ENCODE measurements around the gene STOM. TPM values are rescaled to one million over a fixed set of nuclear protein-coding genes. Genes with fewer than 3 reads are reported as not detected.

STOM gene
- total and polyA plus RNA-seq, 2 experiments from 2014 or later: 11.7 to 13.6 TPM

DNA sequence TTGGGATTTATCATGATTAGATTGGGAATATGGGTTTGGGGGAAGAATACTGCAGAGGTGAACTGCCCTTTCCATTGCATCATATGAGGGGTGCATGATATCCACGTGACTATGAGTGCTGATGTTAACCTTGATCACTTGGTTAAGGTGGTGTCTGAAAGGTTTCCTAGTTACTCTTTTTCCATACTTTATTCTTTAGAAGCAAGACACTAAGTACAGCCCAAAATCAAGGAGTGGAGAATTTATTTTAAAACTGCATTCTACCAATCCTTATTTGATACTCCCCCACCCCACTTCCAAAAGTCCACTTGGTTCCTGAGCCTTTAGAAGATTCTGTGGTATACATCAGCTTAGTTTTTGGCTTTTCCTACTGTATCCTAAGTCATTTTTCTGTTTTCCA lies 20.3 kb upstream of the STOM start:
- H3K9me3 ChIP-seq (ENCODE audit: low read depth): no peaks in the 10 kb centered on the region

DNA sequence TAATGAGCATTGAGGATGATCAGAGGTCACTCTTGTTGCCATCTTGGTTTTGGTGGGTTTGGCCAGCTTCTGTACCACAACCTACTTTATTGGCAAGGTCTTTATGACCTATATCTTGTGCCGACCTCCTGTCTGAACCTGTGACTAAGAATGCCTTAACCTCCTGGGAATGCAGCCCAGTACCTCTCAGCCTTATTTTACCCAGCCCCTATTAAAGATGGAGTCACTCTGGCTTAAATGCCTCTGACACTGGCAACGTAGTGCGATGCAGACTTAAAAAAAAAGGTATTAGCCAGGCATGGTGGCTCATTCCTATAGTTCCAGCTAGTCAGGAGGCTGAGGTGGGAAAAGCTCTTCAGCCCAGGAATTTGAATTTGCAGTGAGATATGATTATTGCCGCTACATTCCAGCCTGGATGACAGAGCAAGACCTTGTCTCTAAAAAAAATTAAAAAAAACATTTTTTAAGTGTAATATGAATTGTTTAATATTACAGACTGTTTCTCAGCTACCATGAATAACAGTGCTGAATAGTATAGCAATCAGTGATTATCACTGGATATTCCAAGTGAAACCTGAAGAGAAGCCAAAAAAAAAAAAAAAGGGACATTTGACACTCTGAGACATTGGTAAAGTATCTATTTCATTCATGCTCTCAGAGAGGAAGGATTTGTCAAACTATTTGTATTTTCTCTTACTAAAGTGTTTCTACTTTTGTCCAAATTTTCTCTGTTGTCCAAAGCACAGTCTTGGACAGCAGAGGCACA lies 18.3 kb upstream of the STOM start:
- Histone ChIP-seq H3K4me3 (no peak overlapping the region), H3K36me3 (no peaks in the 10 kb centered on the region), H3K27me3 (no peaks in the 10 kb centered on the region), H3K27ac (no peak overlapping the region), H3K9me3 (ENCODE audit: low read depth) (no peaks in the 10 kb centered on the region), H3K4me1 (ENCODE audit: low read depth) (no peaks in the 10 kb centered on the region)
- TF ChIP-seq, protein P1, sequence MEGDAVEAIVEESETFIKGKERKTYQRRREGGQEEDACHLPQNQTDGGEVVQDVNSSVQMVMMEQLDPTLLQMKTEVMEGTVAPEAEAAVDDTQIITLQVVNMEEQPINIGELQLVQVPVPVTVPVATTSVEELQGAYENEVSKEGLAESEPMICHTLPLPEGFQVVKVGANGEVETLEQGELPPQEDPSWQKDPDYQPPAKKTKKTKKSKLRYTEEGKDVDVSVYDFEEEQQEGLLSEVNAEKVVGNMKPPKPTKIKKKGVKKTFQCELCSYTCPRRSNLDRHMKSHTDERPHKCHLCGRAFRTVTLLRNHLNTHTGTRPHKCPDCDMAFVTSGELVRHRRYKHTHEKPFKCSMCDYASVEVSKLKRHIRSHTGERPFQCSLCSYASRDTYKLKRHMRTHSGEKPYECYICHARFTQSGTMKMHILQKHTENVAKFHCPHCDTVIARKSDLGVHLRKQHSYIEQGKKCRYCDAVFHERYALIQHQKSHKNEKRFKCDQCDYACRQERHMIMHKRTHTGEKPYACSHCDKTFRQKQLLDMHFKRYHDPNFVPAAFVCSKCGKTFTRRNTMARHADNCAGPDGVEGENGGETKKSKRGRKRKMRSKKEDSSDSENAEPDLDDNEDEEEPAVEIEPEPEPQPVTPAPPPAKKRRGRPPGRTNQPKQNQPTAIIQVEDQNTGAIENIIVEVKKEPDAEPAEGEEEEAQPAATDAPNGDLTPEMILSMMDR (IDR thresholded peaks at IDR 0.05; ENCODE audit: low read depth, low read length): no peak
- no peak for DNase-seq (ENCODE audit: low read depth in 1 of 2, low spot score in 1 of 2)

More for the DNA sequence above, 20.3 kb upstream of the STOM start:
- DNase-seq (ENCODE audit: low read depth in 1 of 2, low spot score in 1 of 2): no peak
- Histone ChIP-seq H3K4me1 (ENCODE audit: low read depth) (no peaks in the 10 kb centered on the region), H3K4me3 (no peak overlapping the region), H3K36me3 (no peaks in the 10 kb centered on the region), H3K27ac (no peak overlapping the region), H3K27me3 (no peaks in the 10 kb centered on the region)
- TF ChIP-seq, protein P1 (IDR thresholded peaks at IDR 0.05; ENCODE audit: low read depth, low read length): no peak

DNA sequence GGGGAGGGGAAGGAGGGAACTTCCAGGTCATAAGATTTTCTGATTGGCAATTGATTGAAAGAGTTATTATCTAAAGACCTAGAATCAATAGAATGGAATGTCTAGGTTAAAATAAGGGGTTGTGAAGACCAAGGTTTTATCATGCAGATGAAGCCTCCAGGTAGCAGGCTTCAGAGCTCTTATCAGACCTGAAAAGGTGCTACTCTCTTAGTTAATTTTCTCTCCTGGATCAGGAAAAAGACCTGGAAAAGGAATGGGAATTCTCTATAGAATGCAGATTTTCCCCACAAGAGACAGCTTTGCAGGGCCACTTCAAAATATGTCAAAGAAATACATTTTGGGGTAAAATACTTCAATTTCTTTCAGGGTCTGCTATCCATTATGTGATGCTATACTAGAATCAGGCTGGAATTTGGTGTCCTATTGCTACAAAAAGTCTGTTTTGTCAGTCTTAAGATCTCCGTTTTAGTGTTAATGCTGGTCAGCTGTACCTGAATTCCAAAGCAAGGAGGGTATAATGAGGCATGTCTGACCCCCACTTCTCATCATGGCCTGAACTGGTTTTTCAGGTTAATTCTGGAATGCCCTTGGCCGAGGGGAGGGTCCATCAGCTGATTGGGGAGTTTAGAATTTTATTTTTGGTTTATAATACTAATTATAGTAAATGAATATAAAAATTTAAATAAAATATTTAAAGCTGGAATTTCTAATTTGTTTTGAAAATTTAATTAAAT lies 16.6 kb upstream of the STOM start:
- DNase-seq (ENCODE audit: low read depth in 1 of 2, low spot score in 1 of 2): no peak
- no peaks in the 10 kb centered on the region for H3K4me1 ChIP-seq (ENCODE audit: low read depth)
- no peaks in the 10 kb centered on the region for H3K36me3 ChIP-seq
- H3K4me3 ChIP-seq: no peak overlapping the region
- no peak overlapping the region for H3K27ac ChIP-seq
- TF ChIP-seq, protein P1 (IDR thresholded peaks at IDR 0.05; ENCODE audit: low read depth, low read length): no peak
- no peaks in the 10 kb centered on the region for H3K27me3 ChIP-seq
- no peaks in the 10 kb centered on the region for H3K9me3 ChIP-seq (ENCODE audit: low read depth)

DNA sequence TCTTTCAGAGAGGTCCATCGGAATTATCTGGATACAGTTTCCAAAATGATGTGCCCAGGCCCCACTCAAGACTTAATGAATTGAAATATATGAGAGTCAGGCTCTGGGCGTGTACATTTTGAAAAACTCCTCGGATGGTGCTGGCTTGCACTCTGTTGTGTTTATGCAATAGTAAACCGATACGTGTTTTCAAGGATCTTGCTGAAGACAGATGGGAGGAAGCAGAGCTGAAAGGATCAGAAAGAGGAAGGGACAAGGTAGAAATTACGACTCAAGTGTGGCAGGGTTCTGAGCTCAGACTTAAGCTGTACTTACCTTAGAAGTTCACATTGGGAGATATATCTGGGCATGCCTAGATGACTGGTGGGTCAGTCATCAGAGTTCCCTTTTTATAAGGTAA lies 13.7 kb upstream of the STOM start:
- Histone ChIP-seq H3K4me3 (no peak overlapping the region), H3K36me3 (no peaks in the 10 kb centered on the region), H3K27me3 (no peaks in the 10 kb centered on the region), H3K27ac (no peak overlapping the region), H3K4me1 (ENCODE audit: low read depth) (no peaks in the 10 kb centered on the region), H3K9me3 (ENCODE audit: low read depth) (no peaks in the 10 kb centered on the region)
- DNase-seq (ENCODE audit: low read depth in 1 of 2, low spot score in 1 of 2): no peak
- TF ChIP-seq, protein P1 (IDR thresholded peaks at IDR 0.05; ENCODE audit: low read depth, low read length): no peak

DNA sequence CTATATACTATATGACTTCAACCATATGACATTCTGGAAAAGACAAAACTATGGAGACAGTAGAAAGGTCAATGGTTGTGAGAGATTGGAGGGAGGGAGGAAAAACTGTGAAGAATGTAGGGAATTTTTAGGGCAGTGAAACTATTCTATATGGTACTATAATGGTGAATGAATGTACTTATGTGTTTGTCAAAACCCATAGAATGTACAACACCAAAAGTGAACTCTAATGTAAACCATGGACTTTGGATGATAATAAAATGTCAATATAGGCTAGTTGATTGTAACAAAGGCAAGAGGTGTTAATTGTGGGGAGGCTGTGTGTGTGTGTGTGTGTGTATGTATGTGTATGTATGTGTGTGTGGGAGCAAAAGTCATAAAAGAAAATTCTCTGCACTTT lies 10.8 kb upstream of the STOM start:
- no peaks in the 10 kb centered on the region for H3K9me3 ChIP-seq (ENCODE audit: low read depth)
- TF ChIP-seq, protein P1 (IDR thresholded peaks at IDR 0.05; ENCODE audit: low read depth, low read length): no peak
- no peaks in the 10 kb centered on the region for H3K27me3 ChIP-seq
- DNase-seq (ENCODE audit: low read depth in 1 of 2, low spot score in 1 of 2): no peak
- no peaks in the 10 kb centered on the region for H3K36me3 ChIP-seq
- no peak overlapping the region for H3K4me3 ChIP-seq
- H3K4me1 ChIP-seq (ENCODE audit: low read depth): no peaks in the 10 kb centered on the region
- H3K27ac ChIP-seq: no peak overlapping the region
